ENCODE results near the gene LYZ.

The LYZ gene

DNA sequence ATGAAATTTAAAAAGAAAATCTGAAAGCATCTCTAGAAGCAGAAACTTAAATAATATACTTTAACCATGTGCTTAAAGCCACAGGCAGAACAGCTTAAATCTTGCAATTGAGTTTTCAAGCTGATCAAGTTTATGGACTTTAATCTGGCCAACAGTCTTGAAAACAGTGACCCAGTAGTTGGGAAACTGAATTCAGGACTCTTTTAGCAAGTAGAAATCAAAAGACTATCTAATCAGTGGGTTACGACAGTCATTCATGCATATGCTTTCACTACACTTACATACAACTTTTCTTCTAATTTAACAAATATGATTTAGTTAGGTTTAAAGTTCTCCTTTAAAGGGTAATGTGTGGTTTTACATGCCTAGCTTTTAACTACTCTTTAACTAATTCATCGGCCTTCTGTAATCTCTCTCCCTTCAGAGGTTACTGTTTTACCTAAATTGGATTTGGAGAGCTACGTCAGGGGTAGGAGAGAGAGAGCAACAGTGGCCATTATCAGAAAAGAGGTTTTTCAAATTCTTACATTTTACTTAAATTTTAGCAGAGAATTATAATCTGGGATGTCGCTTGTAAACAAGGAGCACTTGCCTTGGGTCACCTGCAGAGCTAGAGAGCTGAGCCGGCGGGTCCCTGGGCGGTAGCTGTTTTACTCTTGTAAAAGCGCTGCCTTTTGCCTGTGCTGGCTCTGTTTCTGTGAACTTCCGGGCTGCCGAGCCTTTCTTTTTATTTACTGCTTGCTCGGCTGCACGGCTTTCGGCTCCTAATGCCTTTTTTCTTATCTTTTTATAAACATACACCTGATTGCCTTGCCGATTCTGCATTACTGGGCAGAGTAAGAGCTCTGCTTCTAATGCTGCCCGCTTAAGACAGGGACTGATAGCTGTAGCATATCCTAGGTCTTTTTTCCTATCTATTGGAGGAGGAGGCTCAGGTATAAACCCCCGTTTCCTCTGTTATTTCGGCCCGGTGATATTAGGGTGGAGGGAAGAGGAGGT lies 17.4 kb upstream of the LYZ start:
- Mint-ChIP-seq H3K4me1 (peaks cover 45% of the 10 kb centered on the region), H3K27me3 (ENCODE audit: low read depth, poor library complexity) (peaks cover 10% of the 10 kb centered on the region), H3K4me3 (peak overlapping the region; percentile 80), H3K27ac (no peak overlapping the region), H3K36me3 (ENCODE audit: low read depth) (no peaks in the 10 kb centered on the region), H3K9me3 (no peaks in the 10 kb centered on the region)
- TF ChIP-seq, protein P1, sequence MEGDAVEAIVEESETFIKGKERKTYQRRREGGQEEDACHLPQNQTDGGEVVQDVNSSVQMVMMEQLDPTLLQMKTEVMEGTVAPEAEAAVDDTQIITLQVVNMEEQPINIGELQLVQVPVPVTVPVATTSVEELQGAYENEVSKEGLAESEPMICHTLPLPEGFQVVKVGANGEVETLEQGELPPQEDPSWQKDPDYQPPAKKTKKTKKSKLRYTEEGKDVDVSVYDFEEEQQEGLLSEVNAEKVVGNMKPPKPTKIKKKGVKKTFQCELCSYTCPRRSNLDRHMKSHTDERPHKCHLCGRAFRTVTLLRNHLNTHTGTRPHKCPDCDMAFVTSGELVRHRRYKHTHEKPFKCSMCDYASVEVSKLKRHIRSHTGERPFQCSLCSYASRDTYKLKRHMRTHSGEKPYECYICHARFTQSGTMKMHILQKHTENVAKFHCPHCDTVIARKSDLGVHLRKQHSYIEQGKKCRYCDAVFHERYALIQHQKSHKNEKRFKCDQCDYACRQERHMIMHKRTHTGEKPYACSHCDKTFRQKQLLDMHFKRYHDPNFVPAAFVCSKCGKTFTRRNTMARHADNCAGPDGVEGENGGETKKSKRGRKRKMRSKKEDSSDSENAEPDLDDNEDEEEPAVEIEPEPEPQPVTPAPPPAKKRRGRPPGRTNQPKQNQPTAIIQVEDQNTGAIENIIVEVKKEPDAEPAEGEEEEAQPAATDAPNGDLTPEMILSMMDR (IDR thresholded peaks at IDR 0.05) = no peak
- peak; percentile 29 for DNase-seq

DNA sequence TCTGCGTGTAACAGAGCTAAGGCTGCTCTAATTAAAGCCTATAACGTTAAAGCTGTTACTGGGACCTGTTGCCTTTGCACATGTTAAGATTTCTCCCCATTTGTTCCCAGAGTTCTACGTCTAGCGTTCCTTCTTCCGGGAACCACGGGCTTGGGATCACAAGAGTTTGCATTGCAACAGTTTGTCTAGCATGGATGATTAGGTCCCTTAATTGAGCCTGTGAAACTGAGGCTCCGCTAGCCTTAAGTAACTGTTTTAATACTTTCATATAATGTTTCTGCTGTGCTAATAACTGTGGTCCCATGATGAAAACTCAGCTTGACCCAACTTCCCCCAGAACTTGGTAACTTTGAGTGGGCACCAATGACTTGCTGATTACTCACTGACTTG lies 16.7 kb upstream of the LYZ start:
- Mint-ChIP-seq H3K36me3 (ENCODE audit: low read depth) (no peaks in the 10 kb centered on the region), H3K4me3 (peak overlapping the region; percentile 80), H3K9me3 (no peaks in the 10 kb centered on the region), H3K27ac (no peak overlapping the region), H3K4me1 (peaks cover 45% of the 10 kb centered on the region), H3K27me3 (ENCODE audit: low read depth, poor library complexity) (peaks cover 10% of the 10 kb centered on the region)
- no peak for DNase-seq
- TF ChIP-seq, protein P1 (IDR thresholded peaks at IDR 0.05) = no peak

DNA sequence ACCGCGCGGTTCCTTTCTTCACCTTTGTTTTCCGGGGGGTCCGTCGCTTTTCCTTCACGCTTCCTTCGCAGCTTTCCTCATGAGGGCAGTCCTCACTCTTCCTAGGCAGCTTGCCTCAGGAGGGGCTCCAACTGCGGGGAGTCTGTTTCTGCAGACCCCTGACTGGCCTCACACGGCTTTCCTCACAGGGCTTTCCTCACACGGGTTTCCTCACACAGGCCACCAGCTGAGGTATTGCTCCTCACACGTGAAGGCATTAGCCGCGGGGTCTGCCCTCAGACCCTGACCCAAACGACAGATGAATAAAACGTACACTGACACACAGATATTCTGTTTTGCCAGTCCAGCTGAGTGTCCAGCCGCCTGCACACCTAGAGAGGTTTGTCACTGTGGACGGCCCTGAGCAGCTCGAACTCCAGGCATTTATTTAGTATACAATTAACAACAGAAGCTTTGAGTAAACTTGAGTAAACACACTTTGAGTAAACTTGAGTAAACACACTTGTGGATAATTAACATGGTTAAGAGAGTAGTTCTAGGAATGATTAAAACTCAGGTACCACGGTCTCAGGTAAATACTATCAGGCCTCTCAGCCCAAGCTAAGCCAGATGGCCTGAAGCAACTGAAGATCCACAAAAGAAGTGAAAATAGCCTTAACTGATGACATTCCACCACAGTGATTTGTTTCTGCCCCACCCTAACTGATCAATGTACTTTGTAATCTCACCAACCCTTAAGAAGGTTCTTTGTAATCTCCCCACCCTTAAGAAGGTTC lies 16.1 kb upstream of the LYZ start:
- no peaks in the 10 kb centered on the region for H3K36me3 Mint-ChIP-seq (ENCODE audit: low read depth)
- peak overlapping the region; percentile 80 for H3K4me3 Mint-ChIP-seq
- no peaks in the 10 kb centered on the region for H3K9me3 Mint-ChIP-seq
- H3K4me1 Mint-ChIP-seq = peaks cover 45% of the 10 kb centered on the region
- TF ChIP-seq, protein P1 (IDR thresholded peaks at IDR 0.05) = no peak
- H3K27ac Mint-ChIP-seq = no peak overlapping the region
- peaks cover 6% of the 10 kb centered on the region for H3K27me3 Mint-ChIP-seq (ENCODE audit: low read depth, poor library complexity)
- DNase-seq = no peak

DNA sequence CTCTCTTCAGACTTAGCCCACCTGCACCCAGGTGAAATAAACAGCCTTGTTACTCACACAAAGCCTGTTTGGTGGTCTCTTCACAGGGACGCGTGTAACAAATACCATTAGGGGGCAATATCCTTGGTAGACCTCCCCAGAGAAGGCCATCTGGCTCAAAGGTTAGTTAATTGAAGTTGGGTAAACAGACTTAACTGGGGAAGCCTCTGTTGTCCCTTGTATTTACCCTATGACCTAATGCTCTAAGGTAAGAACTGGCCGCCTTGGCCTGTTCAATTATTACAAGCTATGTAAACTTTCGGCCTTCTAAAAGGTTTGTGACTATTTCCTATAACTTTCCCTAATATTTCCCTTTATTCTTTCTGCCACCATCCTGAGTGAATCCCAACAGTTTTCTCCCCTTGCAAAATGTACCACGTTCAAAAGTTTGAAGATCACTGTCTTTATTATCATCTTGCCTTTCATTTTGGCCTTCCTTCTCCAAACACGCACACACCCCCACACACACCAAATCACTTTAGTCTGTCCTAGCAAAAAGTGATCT lies 15.3 kb upstream of the LYZ start:
- TF ChIP-seq, protein P1 (IDR thresholded peaks at IDR 0.05) = no peak
- no peak overlapping the region for H3K27ac Mint-ChIP-seq
- no peaks in the 10 kb centered on the region for H3K36me3 Mint-ChIP-seq (ENCODE audit: low read depth)
- no peak for DNase-seq
- no peaks in the 10 kb centered on the region for H3K9me3 Mint-ChIP-seq
- peaks cover 6% of the 10 kb centered on the region for H3K27me3 Mint-ChIP-seq (ENCODE audit: low read depth, poor library complexity)
- H3K4me3 Mint-ChIP-seq = peak overlapping the region; percentile 3
- peaks cover 45% of the 10 kb centered on the region for H3K4me1 Mint-ChIP-seq

DNA sequence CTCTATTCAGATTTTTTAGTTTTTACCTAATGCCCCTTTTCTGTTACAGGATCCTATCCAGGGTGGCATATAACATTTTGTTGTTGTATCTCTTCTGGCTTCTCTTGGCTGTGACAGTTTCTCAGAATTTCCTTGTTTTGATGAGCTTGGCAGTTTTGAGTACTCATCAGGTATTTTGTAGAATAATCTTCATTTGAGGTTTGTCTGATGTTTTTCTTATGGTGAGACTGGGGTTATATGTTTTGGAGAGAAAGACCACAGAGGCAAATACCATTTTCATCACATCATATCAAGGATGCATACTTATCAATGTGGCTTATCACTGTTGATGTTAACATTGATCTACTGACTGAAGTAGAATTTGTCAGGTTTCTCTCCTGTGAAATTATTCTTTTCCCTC lies 14.0 kb upstream of the LYZ start:
- Mint-ChIP-seq H3K4me1 (peaks cover 39% of the 10 kb centered on the region), H3K4me3 (no peak overlapping the region), H3K27me3 (ENCODE audit: low read depth, poor library complexity) (peaks cover 6% of the 10 kb centered on the region), H3K27ac (no peak overlapping the region), H3K9me3 (no peaks in the 10 kb centered on the region), H3K36me3 (ENCODE audit: low read depth) (no peaks in the 10 kb centered on the region)
- no peak for DNase-seq
- TF ChIP-seq, protein P1 (IDR thresholded peaks at IDR 0.05) = no peak
